ENCODE measurements around the gene ALG9. TPM values are rescaled to one million over a fixed set of nuclear protein-coding genes. Genes with fewer than 3 reads are reported as not detected.

Gene ALG9
- total and polyA plus RNA-seq, 10 of the 15 experiments (the other 5 are each of a cell fraction or from before 2014, with no cell fraction given) = 10.8 to 41.6 (median 25.5) TPM

DNA sequence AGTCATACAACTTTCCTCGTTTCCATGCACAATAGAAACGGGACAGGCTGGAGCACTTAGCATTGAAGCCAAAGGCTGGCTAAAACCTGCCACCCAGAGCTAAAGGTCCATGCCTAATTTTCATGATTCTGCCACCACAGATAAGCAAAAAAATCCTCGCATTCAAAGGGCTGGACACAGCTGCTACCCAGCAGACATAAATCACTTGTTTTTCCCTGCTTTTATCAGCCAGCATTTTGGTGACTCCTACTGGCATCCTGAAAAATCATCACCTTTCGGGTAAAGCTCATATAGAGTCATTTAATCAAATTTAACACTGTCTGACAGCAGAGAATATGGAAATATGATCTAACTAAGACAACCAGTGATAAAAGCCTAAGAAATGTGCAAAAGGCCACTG lies 37.9 kb downstream of the ALG9 start:
- TF ChIP-seq NFXL1 (IDR thresholded peaks at IDR 0.05; ENCODE audit: borderline replicate concordance) = no peak
- TF ChIP-seq RELB (IDR thresholded peaks at IDR 0.05; ENCODE audit: low read depth) = no peak
- no peak for TF ChIP-seq PML (IDR thresholded peaks at IDR 0.05; ENCODE audit: low read length)
- TF ChIP-seq RB1 (IDR thresholded peaks at IDR 0.05; ENCODE audit: borderline replicate concordance) = no peak
- no peak for TF ChIP-seq GABPA (IDR thresholded peaks at IDR 0.05; ENCODE audit: low read depth)
- no peak for TF ChIP-seq ESRRA (IDR thresholded peaks at IDR 0.05; ENCODE audit: low read length)
- no peak for TF ChIP-seq TCF3 (IDR thresholded peaks at IDR 0.05; ENCODE audit: borderline replicate concordance, insufficient read depth, low read depth, low read length)
- TF ChIP-seq KLF5 (IDR thresholded peaks at IDR 0.05; ENCODE audit: partially characterized antibody) = no peak
- no peak for TF ChIP-seq CHD2 (IDR thresholded peaks at IDR 0.05; ENCODE audit: borderline replicate concordance, low read depth, low read length)
- no peak for TF ChIP-seq SP1 (IDR thresholded peaks at IDR 0.05; ENCODE audit: low read depth, low read length)
- no peak for TF ChIP-seq SIX5 (IDR thresholded peaks at IDR 0.05; ENCODE audit: low read depth, low read length, severe bottlenecking)
- TF ChIP-seq SMAD1 (IDR thresholded peaks at IDR 0.05; ENCODE audit: low read depth, partially characterized antibody) = no peak
- TF ChIP-seq NR2C2 (IDR thresholded peaks at IDR 0.05; ENCODE audit: borderline replicate concordance, control insufficient read depth, insufficient read length, low read depth) = no peak
- TF ChIP-seq, protein P1, sequence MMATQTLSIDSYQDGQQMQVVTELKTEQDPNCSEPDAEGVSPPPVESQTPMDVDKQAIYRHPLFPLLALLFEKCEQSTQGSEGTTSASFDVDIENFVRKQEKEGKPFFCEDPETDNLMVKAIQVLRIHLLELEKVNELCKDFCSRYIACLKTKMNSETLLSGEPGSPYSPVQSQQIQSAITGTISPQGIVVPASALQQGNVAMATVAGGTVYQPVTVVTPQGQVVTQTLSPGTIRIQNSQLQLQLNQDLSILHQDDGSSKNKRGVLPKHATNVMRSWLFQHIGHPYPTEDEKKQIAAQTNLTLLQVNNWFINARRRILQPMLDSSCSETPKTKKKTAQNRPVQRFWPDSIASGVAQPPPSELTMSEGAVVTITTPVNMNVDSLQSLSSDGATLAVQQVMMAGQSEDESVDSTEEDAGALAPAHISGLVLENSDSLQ (IDR thresholded peaks at IDR 0.05) = no peak
- no peak for TF ChIP-seq CBX5 (IDR thresholded peaks at IDR 0.05; ENCODE audit: low read depth)
- SMC1A ChIA-PET (ENCODE audit: uncharacterized antibody, unreplicated experiment) = interaction anchor here (0.9 to 3.9 kb wide), 11 partner anchors 9 to 248 kb away, joined by 3 to 24 read pairs (median 4); no protein-coding TSS in a partner anchor
- H3K36me3 ChIP-seq (ENCODE audit: control insufficient read depth in 2 of 2, insufficient read depth in 2 of 2, low read length in 1 of 2) = peaks cover 0 to 20% of the 10 kb centered on the region in 2 experiments; a peak in 3 of 4 replicates
- DNase-seq (ENCODE audit: low read depth, low spot score) (no peak), ATAC-seq (no peak), FAIRE-seq (no peak)
- no peaks in the 10 kb centered on the region for H4K20me1 ChIP-seq (ENCODE audit: control insufficient read depth, insufficient read depth)
- no peaks in the 10 kb centered on the region for H3K27me3 ChIP-seq (replicated peaks in 1 of 2; ENCODE audit: control insufficient read depth in 2 of 2, insufficient read depth in 2 of 2, low read length in 1 of 2)
- H3K9me3 ChIP-seq (replicated peaks; ENCODE audit: control insufficient read depth, insufficient read depth, low read length) = no peaks in the 10 kb centered on the region
- no peaks in the 10 kb centered on the region for H3K79me2 ChIP-seq (ENCODE audit: control insufficient read depth, insufficient read depth, low read length)
- WGBS (ENCODE audit: insufficient coverage, insufficient replicate concordance, low lambda C conversion rate, missing lambda C conversion rate) = 93% methylated on average over 4 of the region's 4 CpGs
- no peak overlapping the region for H3K4me3 ChIP-seq
- RAD21 ChIA-PET (ENCODE audit: unreplicated experiment) = interaction anchor here (0.8 to 1.9 kb wide), 7 partner anchors 55 to 267 kb away, joined by 3 to 6 read pairs (median 4); partner anchors contain the start of gene PPP2R1B
- BruUV-seq (replicated peaks) = no TSS peak
- intact Hi-C loops (cut with micrococcal nuclease; ENCODE audit: unreplicated experiment) (no loop called here), in situ Hi-C loops (cut with MboI) (no loop called here)
- CTCF ChIA-PET = interaction anchor here (0.6 to 5.2 kb wide), 10 partner anchors 10 to 246 kb away, joined by 3 to 34 read pairs (median 6); no protein-coding TSS in a partner anchor
- H3K27ac ChIP-seq (ENCODE audit: control insufficient read depth, insufficient read depth) = no peak overlapping the region
- H2AFZ ChIP-seq (ENCODE audit: control insufficient read depth, low read depth, low read length) = no peak overlapping the region
- H3K4me1 ChIP-seq (ENCODE audit: control insufficient read depth, insufficient read depth, low read length) = peaks cover 20% of the 10 kb centered on the region
- H3K4me2 ChIP-seq (ENCODE audit: control insufficient read depth, insufficient read depth) = no peak overlapping the region
- H3K9ac ChIP-seq (ENCODE audit: control insufficient read depth, insufficient read depth, low read length) = no peak overlapping the region
- POLR2A ChIA-PET = interaction anchor here (0.9 to 2.3 kb wide), 2 partner anchors 38 to 67 kb away, joined by 3 to 8 read pairs; partner anchors contain the start of gene ALG9

Measured in GM12878 (cell line).